Upper lobe of left lung (tissue), 6 donors: ENCODE data around the gene PDGFA. TPM values are rescaled to one million over a fixed set of nuclear protein-coding genes. Genes with fewer than 3 reads are reported as not detected.

Experiments used
- ATAC-seq, 2 donors: fragments of 200-7000 bp; cut with Tn5 transposase; one replicate each; pipeline ENCODE4 v1.9.1; 2022; ENCODE audit warnings: mild to moderate bottlenecking in 2 of 2, moderate library complexity in 2 of 2; ENCODE audit not compliant: low FRiP score in 2 of 2
- DNase-seq, 2 donors: peaks; one replicate each; pipeline ENCODE4 v3.0.0-alpha.2; 2019 to 2020
- H3K27ac ChIP-seq, 4 donors: fragments of 200-600 bp; sonication (generic); one replicate each; pipeline ENCODE4 v1.5.1; 2016 to 2019
- H3K27me3 ChIP-seq, 4 donors: fragments of 200-600 bp; sonication (generic); one replicate each; pipeline ENCODE4 v1.5.1; 2017 to 2019
- H3K36me3 ChIP-seq, 4 donors: fragments of 200-600 bp; sonication (generic); one replicate each; pipeline ENCODE4 v1.5.1; 2016 to 2019
- H3K4me1 ChIP-seq, 4 donors: fragments of 200-600 bp; sonication (generic); one replicate each; pipeline ENCODE4 v1.5.1; 2018 to 2019
- H3K4me3 ChIP-seq, 4 donors: fragments of 200-600 bp; sonication (generic); one replicate each; pipeline ENCODE4 v1.5.1; 2017 to 2019; ENCODE audit warnings: mild to moderate bottlenecking in 2 of 4, moderate library complexity in 1 of 4
- H3K9me3 ChIP-seq, 4 donors: fragments of 200-600 bp; sonication (generic); one replicate each; pipeline ENCODE4 v1.5.1; 2018 to 2019
- CTCF ChIP-seq, 6 experiments: fragments of 450-650 bp in 4 of 6; fragments of 200-600 bp in 2 of 6; sonication (generic) in 2 of 6; IDR thresholded peaks; one replicate each; pipeline ENCODE4 v1.5.1; 2016 to 2019; ENCODE audit warnings: antibody characterized with exemption in 6 of 6
- EP300 ChIP-seq, 4 donors: sonication (generic); formaldehyde crosslinking; IDR thresholded peaks; one replicate each; pipeline ENCODE4 v1.5.1; 2017; ENCODE audit warnings: antibody characterized with exemption in 4 of 4, control low read depth in 2 of 4
- POLR2A ChIP-seq, 4 donors: fragments of 450-650 bp; IDR thresholded peaks; one replicate each; pipeline ENCODE4 v1.5.1; 2016 to 2017; ENCODE audit warnings: antibody characterized with exemption in 4 of 4, mild to moderate bottlenecking in 2 of 4
- POLR2AphosphoS5 ChIP-seq, 2 donors: sonication (generic); formaldehyde crosslinking; IDR thresholded peaks; one replicate each; pipeline ENCODE4 v1.5.1; 2017; ENCODE audit warnings: antibody characterized with exemption in 2 of 2
- WGBS, 2 donors: methylation state at CpG; one replicate each; pipeline ENCODE4 v1.1.5; 2017 to 2018; 5-methylcytosine and 5-hydroxymethylcytosine counted together
- total RNA-seq, 6 donors: library from RNA; depleted of rRNA in 4 of 6; stranded (reverse); fragments of >200 nt in 4 of 6; gene quantifications; one replicate each; pipeline versions ENCODE4 v1.1.0 to v1.2.1, GENCODE V29; 2016 to 2021
- donor health status: DM: no; HTN: no; CAD: no; lungs with moderate emphysema.
- donor health status: DM: no; HTN: yes; CAD: no; lungs with severe emphysema.

PDGFA gene
- total RNA-seq, 6 donors from 2014 or later: 23.0 to 73.3 (median 44.6) TPM

- TF ChIP-seq EP300 (IDR thresholded peaks at IDR 0.05) (no peak), POLR2A (IDR thresholded peaks at IDR 0.05) (no peak), POLR2AphosphoS5 (IDR thresholded peaks at IDR 0.05) (no peak), CTCF (IDR thresholded peaks at IDR 0.05) (no peak)
- H3K27me3 ChIP-seq: peaks cover 0 to 4% (median 2%) of the 10 kb centered on the region in 4 donors
- no peaks in the 10 kb centered on the region for H3K36me3 ChIP-seq
- H3K9me3 ChIP-seq: no peaks in the 10 kb centered on the region
- peaks cover 0 to 7% (median 3%) of the 10 kb centered on the region in 4 donors for H3K4me1 ChIP-seq
- ATAC-seq: no peak
- no peak overlapping the region for H3K4me3 ChIP-seq
- 86 to 90% methylated on average over 9 of the region's 9 CpGs for WGBS, 2 donors
- no peak overlapping the region for H3K27ac ChIP-seq
- DNase-seq: no peak
Observed at GRCh38 chr7:447523-447922, 72.1 kb downstream of the PDGFA start.

Other genes starting within 250 kb of the PDGFA start
- not detected for gene FOXL3, start 229.7 kb downstream of the PDGFA start, total RNA-seq
- gene DNAAF5, start 206.9 kb upstream of the PDGFA start, total RNA-seq: 10 to 100 TPM; 18.2 to 35.6 (median 26.4) TPM
- gene PRKAR1B, start 207.4 kb upstream of the PDGFA start, total RNA-seq: 10 to 100 TPM; 10.3 to 24.4 (median 20.9) TPM